ENCODE results near the gene FITM2.
"Not testable (repeated sequence)": the region's sequence is repeated elsewhere in the genome, so short reads cannot be mapped to it uniquely, and the experiment has no call there.

The FITM2 gene

DNA sequence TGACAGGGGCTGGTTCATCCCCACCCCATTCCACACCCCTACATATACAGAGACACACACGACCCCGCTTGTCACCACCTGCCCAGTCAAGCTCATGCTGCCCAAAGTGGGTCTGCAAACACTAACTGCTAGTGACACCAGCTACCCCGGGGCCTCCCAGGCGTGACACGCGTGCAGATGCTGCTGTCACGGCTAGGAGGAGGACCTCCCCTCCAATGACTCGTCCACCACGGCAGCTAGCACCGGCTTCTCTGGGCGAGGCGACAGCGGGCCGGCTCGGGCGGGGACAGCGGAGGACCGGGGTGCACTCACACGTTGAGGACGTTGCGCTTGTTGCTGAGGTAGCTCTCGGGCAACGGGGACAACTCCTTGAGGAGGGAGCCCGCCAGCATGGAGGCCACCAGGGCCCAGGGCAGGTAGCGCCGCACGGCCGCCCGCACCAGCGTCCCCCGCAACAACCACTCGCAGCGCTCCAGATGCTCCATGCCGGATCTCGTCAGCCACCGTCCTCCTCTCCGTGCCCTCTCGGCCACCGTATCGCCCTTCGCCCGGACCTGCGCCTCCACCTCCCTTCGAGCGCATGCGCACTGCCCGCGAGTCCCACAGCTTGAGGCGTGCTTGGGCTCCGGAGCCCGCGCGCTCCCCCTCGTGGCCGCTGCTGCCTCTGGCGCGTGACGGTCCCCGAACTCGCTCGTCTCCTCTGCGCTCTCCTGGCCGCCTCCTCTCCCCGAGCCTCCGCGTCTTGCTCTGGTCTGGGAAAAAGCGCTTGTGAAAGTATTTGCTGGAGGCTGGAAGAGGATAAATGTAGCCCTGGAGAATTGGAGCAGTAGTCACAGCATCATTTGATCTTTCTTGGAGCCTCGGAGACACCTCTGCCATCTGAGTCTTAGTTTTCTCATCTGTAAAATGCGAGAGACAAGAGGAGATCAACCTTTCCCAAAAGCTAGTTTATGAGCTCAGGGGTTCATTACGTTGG is at the start of gene FITM2:
FITM2 (minus strand) TSS at position 539 of the 976 bp plus-strand sequence; CDS start at position 485, 54 bp downstream.
- intact Hi-C loops (cut with DNase I): loop anchor here (2.0 kb wide), 1 partner anchor 100 kb away; the partner anchor contains the start of gene OSER1

DNA sequence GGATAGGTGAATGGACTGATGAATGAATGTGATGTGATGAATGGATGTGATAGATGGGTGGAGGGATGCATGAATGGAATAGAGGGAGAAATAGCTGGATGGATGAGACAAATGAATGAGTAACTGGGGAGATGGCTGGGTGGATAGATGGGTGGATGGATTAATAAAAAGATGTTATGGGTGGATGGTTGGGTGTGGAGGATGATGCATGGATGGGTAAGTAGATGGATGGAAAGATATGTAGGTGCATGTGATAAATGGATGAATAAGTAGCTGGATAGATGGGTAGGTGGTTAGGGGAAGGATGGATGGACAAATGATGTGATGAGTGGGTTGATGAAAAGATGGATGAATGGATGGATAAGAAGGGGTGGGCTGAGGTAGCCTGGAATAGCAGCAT is 49.2 kb upstream of the FITM2 start:
- intact Hi-C loops (cut with DNase I): no loop called here
- DNase-seq: no peak

More for the DNA sequence above, at the start of gene FITM2:
- peak; percentile 91 to 100 (median 98) for DNase-seq

DNA sequence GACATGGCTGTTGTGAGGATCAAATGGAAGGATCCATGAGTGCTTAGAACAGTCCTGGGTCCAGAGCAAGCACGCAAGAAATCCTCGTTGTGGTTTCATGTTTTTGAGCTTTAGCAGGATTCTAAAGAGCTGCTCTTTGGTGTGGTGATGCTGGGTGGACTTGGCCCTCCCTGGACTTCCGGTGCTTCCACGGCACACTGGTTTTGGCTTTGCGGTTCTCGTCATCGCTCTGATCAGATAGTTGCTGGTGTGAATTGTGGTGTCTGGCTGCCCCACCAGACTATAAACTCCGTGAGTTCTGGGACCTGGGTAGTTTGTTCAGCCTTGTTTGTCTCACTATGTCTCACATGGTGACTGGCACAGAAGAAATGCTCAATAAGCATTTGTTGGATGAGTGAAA is 47.8 kb upstream of the FITM2 start:
- no peak for DNase-seq
- intact Hi-C loops (cut with DNase I): no loop called here

GRCh38 chr20:44357555-44358125 is 46.6 kb upstream of the FITM2 start:
- intact Hi-C loops (cut with DNase I): no loop called here

GRCh38 chr20:44357020-44357419 is 46.0 kb upstream of the FITM2 start:
- intact Hi-C loops (cut with DNase I): no loop called here
- DNase-seq: no peak

More at GRCh38 chr20:44357555-44358125, 46.6 kb upstream of the FITM2 start:
- DNase-seq: no peak

- intact Hi-C loops (cut with DNase I): no loop called here
- no peak for DNase-seq
Observed at GRCh38 chr20:44356353-44356723, 45.3 kb upstream of the FITM2 start.

DNA sequence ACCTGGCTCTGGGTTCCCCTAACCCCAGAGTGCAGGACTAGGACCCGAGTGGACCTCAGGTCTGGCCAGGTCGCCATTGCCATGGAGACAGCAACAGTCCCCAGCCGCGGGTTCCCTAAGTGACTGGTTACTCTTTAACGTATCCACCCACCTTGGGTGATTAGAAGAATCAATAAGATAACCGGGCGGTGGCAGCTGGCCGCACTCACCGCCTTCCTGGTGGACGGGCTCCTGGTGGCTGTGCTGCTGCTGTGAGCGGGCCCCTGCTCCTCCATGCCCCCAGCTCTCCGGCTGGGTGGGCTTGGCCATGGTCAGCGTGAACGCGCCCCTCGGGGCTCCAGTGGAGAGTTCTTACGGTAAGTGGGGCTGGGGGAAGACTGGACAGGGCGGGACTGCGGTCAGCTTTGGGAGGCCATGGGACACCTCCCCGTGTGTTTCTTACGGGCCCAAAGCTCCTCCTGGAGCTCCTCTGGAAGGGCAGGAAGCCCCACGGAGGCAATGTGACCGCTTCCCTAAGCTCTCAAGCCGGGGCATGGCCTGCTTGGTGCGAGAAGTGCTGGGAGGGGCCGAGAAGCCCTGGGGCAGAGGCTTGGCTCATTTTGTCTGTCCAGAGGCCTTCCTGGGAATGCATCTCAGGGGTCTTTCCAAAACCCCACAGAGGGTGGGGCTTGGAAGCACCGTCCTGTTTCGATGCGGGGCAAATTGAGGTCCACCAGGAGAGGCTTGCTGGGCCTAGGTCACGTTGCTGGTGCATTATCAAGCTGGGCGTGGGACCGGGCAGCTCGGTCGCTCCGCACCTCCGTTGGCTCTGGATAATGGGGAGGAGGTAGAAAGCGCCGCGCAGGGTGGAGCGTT is 44.7 kb upstream of the FITM2 start, which contains the start of gene HNF4A:
HNF4A (plus strand) TSS at position 202 of the 855 bp plus-strand sequence; CDS start at position 308, 106 bp downstream.
- DNase-seq: no peak
- intact Hi-C loops (cut with DNase I): no loop called here

DNA sequence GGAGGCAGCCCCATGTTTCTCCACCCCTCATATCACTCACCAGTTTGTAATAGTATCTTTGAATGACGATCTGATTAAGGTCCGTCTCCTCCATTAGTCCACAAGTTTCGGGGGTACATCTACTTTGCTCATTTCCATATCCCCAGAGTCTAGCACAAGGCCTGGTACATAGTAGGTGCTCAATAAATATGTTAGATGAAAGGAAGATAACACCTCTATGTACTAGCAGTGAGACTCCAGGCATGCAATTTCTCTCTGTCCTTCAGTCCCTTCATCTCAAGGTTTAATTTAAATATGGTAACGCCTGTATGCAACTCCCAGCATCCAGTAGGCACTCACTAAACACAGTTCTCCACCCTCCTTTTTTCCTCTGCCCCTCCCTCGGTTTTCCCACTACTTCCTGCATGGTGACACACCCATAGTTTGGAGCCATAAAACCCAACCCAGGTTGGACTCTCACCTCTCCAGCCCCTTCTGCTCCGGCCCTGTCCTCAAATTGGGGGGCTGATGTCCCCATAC is 44.0 kb upstream of the FITM2 start:
- no peak for DNase-seq
- intact Hi-C loops (cut with DNase I): no loop called here

GRCh38 chr20:44350567-44350966 is 39.6 kb upstream of the FITM2 start:
- intact Hi-C loops (cut with DNase I): no loop called here
- no peak for DNase-seq

DNA sequence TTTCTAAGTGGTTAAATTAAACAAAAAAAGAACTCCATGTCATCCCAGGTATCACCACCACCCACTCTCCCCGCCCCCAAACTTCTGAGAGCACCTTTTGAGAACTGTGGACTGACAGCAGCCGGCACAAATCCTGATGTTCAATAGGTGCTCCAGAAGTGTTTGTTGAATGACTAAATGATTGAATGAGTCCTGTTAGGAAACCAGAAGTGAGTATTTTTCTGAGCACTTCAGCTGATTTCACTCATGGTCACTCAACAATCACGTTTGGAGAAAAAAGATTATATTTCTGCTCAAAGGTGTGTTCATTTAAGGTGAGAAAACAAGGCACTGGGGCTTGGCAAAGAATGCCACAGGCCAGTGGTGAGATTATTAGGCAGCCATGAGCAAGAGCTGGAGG is 38.3 kb upstream of the FITM2 start:
- peak in 1 of 42 donors; percentile 48 for DNase-seq
- intact Hi-C loops (cut with DNase I): no loop called here

DNA sequence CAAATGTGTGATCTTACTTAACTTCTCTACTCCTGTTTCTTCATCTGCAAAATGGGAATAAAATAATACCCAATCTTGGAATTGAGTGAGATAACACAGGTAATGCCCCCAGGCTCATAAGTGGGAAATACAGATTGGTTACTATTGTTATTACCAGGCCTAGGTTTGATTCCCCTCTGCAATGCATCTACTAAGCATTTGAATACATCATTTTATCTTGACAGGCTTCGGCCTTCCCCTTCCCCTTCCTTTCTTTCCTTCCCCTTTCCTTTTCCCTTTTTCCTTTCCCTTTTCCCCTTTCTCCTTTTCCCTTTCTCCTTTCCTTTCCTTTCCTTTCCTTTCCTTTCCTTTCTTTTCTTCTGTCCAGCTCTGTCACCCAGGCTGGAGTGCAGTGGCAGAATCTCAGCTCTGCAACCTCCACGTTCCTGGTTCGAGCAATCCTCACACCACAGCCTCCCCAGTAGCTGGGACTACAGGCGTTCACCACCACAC is 37.2 kb upstream of the FITM2 start:
- no peak for DNase-seq
- intact Hi-C loops (cut with DNase I): no loop called here

DNA sequence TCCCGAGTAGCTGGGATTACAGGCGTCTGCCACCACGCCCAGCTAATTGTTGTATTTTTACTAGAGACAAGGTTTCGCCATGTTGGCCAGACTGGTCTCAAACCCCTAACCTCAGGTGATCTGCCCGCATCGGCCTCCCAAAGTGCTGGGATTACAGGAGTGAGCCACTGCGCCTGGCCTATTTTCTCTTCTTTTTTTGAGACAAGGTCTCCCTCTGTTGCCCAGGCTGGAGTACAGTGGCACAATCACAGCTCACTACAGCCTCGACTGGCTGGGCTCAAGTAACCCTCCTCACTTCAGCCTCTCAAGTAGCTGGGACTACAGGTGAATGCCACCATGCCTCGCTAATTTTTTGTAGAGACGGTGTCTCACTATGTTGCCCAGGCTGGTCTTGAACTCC is 34.9 kb upstream of the FITM2 start:
- DNase-seq; intact Hi-C loops (cut with DNase I): not testable (repeated sequence)

- no peak for DNase-seq
- intact Hi-C loops (cut with DNase I): no loop called here
Observed at GRCh38 chr20:44345147-44345546, 34.1 kb upstream of the FITM2 start.

DNA sequence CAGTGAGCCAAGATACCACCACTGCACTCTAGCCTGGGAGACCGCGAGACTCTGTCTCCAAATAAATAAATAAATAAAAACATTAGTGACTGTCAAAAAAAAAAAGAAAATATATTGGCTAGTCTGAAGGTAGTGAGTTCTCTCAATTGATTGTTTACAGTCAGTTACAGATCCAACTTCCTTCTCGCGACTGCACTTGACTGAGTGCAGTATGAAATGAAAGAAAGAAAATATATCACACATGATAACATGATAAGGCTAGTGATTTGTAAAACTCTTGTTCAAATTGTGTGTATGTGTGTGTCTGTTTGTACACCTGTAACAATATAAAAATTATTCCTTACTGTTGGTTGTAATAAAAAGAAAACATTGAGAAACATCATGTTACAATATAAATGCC is 33.7 kb upstream of the FITM2 start:
- intact Hi-C loops (cut with DNase I): no loop called here
- no peak for DNase-seq

GRCh38 chr20:44343162-44343675 is 32.2 kb upstream of the FITM2 start:
- no peak for DNase-seq
- intact Hi-C loops (cut with DNase I): no loop called here

- peak in 1 of 42 donors; percentile 2 for DNase-seq
- intact Hi-C loops (cut with DNase I): no loop called here
Observed at GRCh38 chr20:44342248-44342647, 31.2 kb upstream of the FITM2 start.

DNA sequence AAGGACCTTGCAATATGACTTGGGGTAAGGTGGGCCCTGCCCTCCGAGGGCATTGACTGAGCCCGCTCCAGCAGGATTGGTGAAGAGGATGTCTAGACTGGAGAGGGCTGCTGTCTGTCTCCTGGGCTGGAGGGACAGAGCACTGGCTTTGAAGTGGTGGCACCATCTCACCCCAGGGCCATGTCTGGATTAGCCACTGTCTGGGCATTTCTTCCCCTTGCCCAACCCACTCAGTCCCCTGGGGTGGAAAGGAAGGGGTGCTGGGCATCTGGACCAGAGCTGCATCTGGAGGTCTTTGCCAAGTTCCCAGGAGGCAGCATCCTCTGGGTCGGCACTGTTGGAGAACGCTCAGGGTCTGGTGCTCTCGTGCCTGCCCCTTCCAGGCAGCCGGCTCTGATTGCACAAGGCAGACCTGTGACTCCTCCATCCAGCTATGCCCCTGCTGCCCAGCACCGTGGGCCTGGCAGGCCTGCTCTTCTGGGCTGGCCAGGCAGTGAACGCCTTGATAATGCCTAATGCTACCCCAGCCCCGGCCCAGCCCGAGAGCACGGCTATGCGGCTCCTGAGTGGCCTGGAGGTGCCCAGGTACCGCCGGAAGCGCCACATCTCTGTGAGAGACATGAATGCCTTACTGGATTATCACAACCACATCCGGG is 25.9 kb upstream of the FITM2 start, which contains the start of gene R3HDML:
R3HDML (plus strand) TSS at position 319 of the 656 bp plus-strand sequence; CDS start at position 434, 115 bp downstream.
- no peak for DNase-seq
- intact Hi-C loops (cut with DNase I): no loop called here

DNA sequence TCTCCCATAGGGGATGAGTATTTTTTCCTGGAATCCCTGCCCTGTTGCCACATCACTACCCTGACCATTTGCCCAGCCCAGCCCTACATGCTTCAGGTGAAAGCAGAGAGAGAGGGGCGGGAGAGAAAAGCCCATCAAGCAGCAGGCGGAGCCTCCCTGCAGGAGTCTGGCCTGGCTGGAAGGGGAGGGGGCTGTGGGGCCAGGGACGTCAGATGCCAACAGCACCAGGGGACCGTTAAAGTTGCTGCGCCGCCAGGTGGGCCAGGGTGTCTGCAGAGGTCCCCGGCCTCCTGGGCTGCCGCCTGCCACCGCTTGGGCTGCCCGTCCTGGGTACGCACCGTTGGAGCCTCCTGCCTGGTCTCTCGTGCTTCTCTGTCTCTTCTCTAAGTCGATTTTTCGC is 25.1 kb upstream of the FITM2 start:
- DNase-seq: no peak
- intact Hi-C loops (cut with DNase I): no loop called here

Measured in head of caudate nucleus (tissue), 42 donors.